ENCODE measurements around the gene PLXNA2. TPM values are rescaled to one million over a fixed set of nuclear protein-coding genes. Genes with fewer than 3 reads are reported as not detected.

The PLXNA2 gene
- total and polyA plus RNA-seq, 7 donors: 2.4 to 16.1 (median 6.4) TPM

GRCh38 chr1:208126108-208126507 lies 118.1 kb downstream of the PLXNA2 start:
- Histone ChIP-seq H3K9me3 (no peaks in the 10 kb centered on the region), H3K36me3 (no peaks in the 10 kb centered on the region), H3K27me3 (no peaks in the 10 kb centered on the region), H3K4me3 (no peak overlapping the region), H3K27ac (no peak overlapping the region), H3K4me1 (peaks cover 0 to 10% (median 0%) of the 10 kb centered on the region in 4 donors)
- intact Hi-C loops (cut with DNase I): loop anchor here (5.0 kb wide), 1 partner anchor 94 kb away; no protein-coding TSS in a partner anchor
- peak; percentile 40 for DNase-seq
- WGBS, 2 donors: 72% methylated on average over 2 of the region's 2 CpGs
- TF ChIP-seq POLR2A (IDR thresholded peaks at IDR 0.05) (no peak), POLR2AphosphoS5 (IDR thresholded peaks at IDR 0.05) (no peak), EP300 (IDR thresholded peaks at IDR 0.05) (no peak), CTCF (IDR thresholded peaks at IDR 0.05) (no peak)

GRCh38 chr1:208122612-208123358 lies 121.4 kb downstream of the PLXNA2 start:
- intact Hi-C loops (cut with DNase I): no loop called here
- Histone ChIP-seq H3K27me3 (no peaks in the 10 kb centered on the region), H3K4me3 (no peak overlapping the region), H3K36me3 (no peaks in the 10 kb centered on the region), H3K9me3 (no peaks in the 10 kb centered on the region), H3K4me1 (peaks cover 0 to 5% (median 0%) of the 10 kb centered on the region in 4 donors), H3K27ac (no peak overlapping the region)
- DNase-seq: no peak
- TF ChIP-seq CTCF (IDR thresholded peaks at IDR 0.05) (no peak), POLR2AphosphoS5 (IDR thresholded peaks at IDR 0.05) (no peak), POLR2A (IDR thresholded peaks at IDR 0.05) (no peak), EP300 (IDR thresholded peaks at IDR 0.05) (no peak)
- 93 to 97% methylated on average over 4 of the region's 4 CpGs for WGBS, 2 donors

GRCh38 chr1:208121813-208122364 lies 122.3 kb downstream of the PLXNA2 start:
- 86 to 93% methylated on average over 3 of the region's 3 CpGs for WGBS, 2 donors
- Histone ChIP-seq H3K4me1 (no peaks in the 10 kb centered on the region), H3K9me3 (no peaks in the 10 kb centered on the region), H3K4me3 (no peak overlapping the region), H3K27ac (no peak overlapping the region), H3K36me3 (no peaks in the 10 kb centered on the region), H3K27me3 (no peaks in the 10 kb centered on the region)
- no peak for TF ChIP-seq CTCF (IDR thresholded peaks at IDR 0.05)
- no peak for TF ChIP-seq POLR2A (IDR thresholded peaks at IDR 0.05)
- no peak for TF ChIP-seq POLR2AphosphoS5 (IDR thresholded peaks at IDR 0.05)
- no peak for TF ChIP-seq EP300 (IDR thresholded peaks at IDR 0.05)
- intact Hi-C loops (cut with DNase I): no loop called here
- DNase-seq: no peak

DNA sequence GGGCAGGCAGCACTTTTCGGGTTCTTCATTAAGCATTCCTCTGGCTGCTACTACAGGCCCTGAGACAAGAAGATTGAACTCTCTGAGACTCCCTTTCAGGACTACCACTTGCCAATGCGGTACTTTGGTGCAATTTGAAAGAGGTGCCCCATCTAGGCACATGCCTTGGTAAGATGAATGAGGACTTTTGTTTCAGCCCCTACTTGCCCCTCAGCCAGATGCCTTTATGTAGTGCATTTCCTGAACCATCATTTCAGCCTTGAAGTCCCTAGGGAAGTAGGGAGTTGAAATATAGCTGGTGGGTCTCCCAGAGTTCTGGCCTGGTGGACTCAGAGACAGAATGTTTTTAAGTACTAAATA lies 123.8 kb downstream of the PLXNA2 start:
- Histone ChIP-seq H3K9me3 (no peaks in the 10 kb centered on the region), H3K27ac (no peak overlapping the region), H3K4me3 (no peak overlapping the region), H3K4me1 (no peaks in the 10 kb centered on the region), H3K36me3 (no peaks in the 10 kb centered on the region), H3K27me3 (no peaks in the 10 kb centered on the region)
- intact Hi-C loops (cut with DNase I): no loop called here
- no peak for DNase-seq
- TF ChIP-seq POLR2A (IDR thresholded peaks at IDR 0.05) (no peak), POLR2AphosphoS5 (IDR thresholded peaks at IDR 0.05) (no peak), EP300 (IDR thresholded peaks at IDR 0.05) (no peak), CTCF (IDR thresholded peaks at IDR 0.05) (no peak)
- 48 to 88% methylated on average over 2 of the region's 2 CpGs for WGBS, 2 donors
